HCT116 (cell line): ENCODE data around the gene PFKFB3. TPM values are rescaled to one million over a fixed set of nuclear protein-coding genes. Genes with fewer than 3 reads are reported as not detected.

Source experiments
- ATAC-seq: fragments of 200-7000 bp; cut with Tn5 transposase; 2 replicates; pipeline ENCODE4 v1.9.1; 2020; ENCODE audit warnings: mild to moderate bottlenecking, moderate library complexity
- BruUV-seq: library from RNA; stranded (reverse); fragments of 400-500 nt; replicated peaks from 2 replicates; lab custom pipeline; 2021; lab: Mats Ljungman, UMichigan
- CTCF ChIA-PET: fragments of 300-600 bp; sonication (Branson Sonifier 250); formaldehyde crosslinking; loops from one replicate; lab custom pipeline; 2021; ENCODE audit warnings: antibody characterized with exemption; lab: Charles Lee
- POLR2A ChIA-PET: fragments of 300-600, 350-600 bp; sonication (Branson Sonifier 250); formaldehyde crosslinking; loops from one replicate; lab custom pipeline; 2021; ENCODE audit warnings: antibody characterized with exemption; lab: Charles Lee
- RAD21 ChIA-PET, 2 experiments: fragments of 300-600 bp; sonication (Branson Sonifier 250); formaldehyde crosslinking; loops; one replicate each; lab custom pipeline; 2023; ENCODE audit warnings: low total read pairs in 2 of 2; ENCODE audit not compliant: uncharacterized antibody in 2 of 2, unreplicated experiment in 2 of 2, low non-redundant PET in 1 of 2; lab: Charles Lee
- DNase-seq: peaks from one replicate; pipeline ENCODE4 v3.0.0-alpha.2; 2010; ENCODE audit warnings: low read depth, low spot score
- H2AFZ ChIP-seq: fragments of 200-600 bp; shearing (Covaris generic), sonication (generic); 2 replicates; pipeline ENCODE4 v1.6.1; 2017; ENCODE audit warnings: low read depth, mixed run types, mixed read lengths, antibody characterized with exemption, low read length; ENCODE audit not compliant: poor library complexity, severe bottlenecking
- H3K27ac ChIP-seq: 2 replicates; pipeline ENCODE4 v1.5.1; 2012; ENCODE audit warnings: low read depth, low read length
- H3K27me3 ChIP-seq: fragments of 200-600 bp; sonication (generic); 2 replicates; pipeline ENCODE4 v1.6.1; 2016; ENCODE audit warnings: mixed run types, low read length, mixed read lengths; ENCODE audit not compliant: insufficient read depth
- H3K36me3 ChIP-seq, 2 experiments: fragments of 200-500 bp in 1 of 2; fragments of 200-600 bp in 1 of 2; sonication (Bioruptor generic) in 1 of 2; sonication (generic) in 1 of 2; 2 replicates each; pipeline versions ENCODE4 v1.5.1 to v1.6.1; 2014 to 2016; ENCODE audit warnings: low read length in 2 of 2, inconsistent platforms in 1 of 2, mixed read lengths in 1 of 2, mixed run types in 1 of 2; ENCODE audit not compliant: insufficient read depth in 2 of 2, control insufficient read depth in 1 of 2
- H3K4me1 ChIP-seq, 2 experiments: fragments of 200-600 bp in 1 of 2; sonication (generic) in 1 of 2; 2 replicates each; pipeline versions ENCODE4 v1.5.1 to v1.6.1; 2012 to 2017; ENCODE audit warnings: low read length in 2 of 2, inconsistent platforms in 1 of 2, mild to moderate bottlenecking in 1 of 2, mixed read lengths in 1 of 2, mixed run types in 1 of 2, moderate library complexity in 1 of 2; ENCODE audit not compliant: insufficient read depth in 2 of 2, control insufficient read depth in 1 of 2
- H3K4me2 ChIP-seq: fragments of 200-600 bp; sonication (generic); 2 replicates; pipeline ENCODE4 v1.6.1; 2017; ENCODE audit warnings: mixed run types, low read length, mixed read lengths
- H3K4me3 ChIP-seq, 2 experiments: fragments of 200-600 bp in 1 of 2; sonication (generic) in 1 of 2; replicated peaks in 1 of 2; 2 replicates each; pipeline ENCODE4 v1.5.1; 2011 to 2016; ENCODE audit warnings: low read length in 2 of 2, control low read depth in 1 of 2, low read depth in 1 of 2, mild to moderate bottlenecking in 1 of 2, mixed read lengths in 1 of 2, mixed run types in 1 of 2
- H3K79me2 ChIP-seq: fragments of 200-600 bp; sonication (generic); 2 replicates; pipeline ENCODE4 v1.6.1; 2017; ENCODE audit warnings: mild to moderate bottlenecking, mixed run types, low read length, moderate library complexity, mixed read lengths; ENCODE audit not compliant: insufficient read depth
- H3K9ac ChIP-seq: fragments of 200-600 bp; sonication (generic); 2 replicates; pipeline ENCODE4 v1.6.1; 2016; ENCODE audit warnings: low read length, mixed read lengths
- H3K9me2 ChIP-seq: fragments of 200-600 bp; sonication (generic), shearing (Covaris generic); 2 replicates; pipeline ENCODE4 v1.6.1; 2017; ENCODE audit warnings: mixed run types, mild to moderate bottlenecking, moderate library complexity; ENCODE audit not compliant: insufficient read depth
- H3K9me3 ChIP-seq, 2 experiments: fragments of 200-500 bp in 1 of 2; fragments of 200-600 bp in 1 of 2; sonication (Bioruptor generic) in 1 of 2; sonication (generic) in 1 of 2; 2 replicates each; pipeline ENCODE4 v1.6.1; 2014 to 2017; ENCODE audit warnings: low read length in 2 of 2, mixed read lengths in 2 of 2, inconsistent platforms in 1 of 2, low read depth in 1 of 2, mild to moderate bottlenecking in 1 of 2, mixed run types in 1 of 2, moderate library complexity in 1 of 2; ENCODE audit not compliant: control insufficient read depth in 1 of 2, insufficient read depth in 1 of 2
- H4K20me1 ChIP-seq: fragments of 200-600 bp; sonication (generic), shearing (Covaris generic); 2 replicates; pipeline ENCODE4 v1.6.1; 2017; ENCODE audit warnings: mixed run types, mild to moderate bottlenecking, moderate library complexity; ENCODE audit not compliant: insufficient read depth
- ATF3 ChIP-seq: IDR thresholded peaks from 2 replicates; pipeline ENCODE4 v1.6.1; 2012
- CBX3 ChIP-seq: IDR thresholded peaks from 2 replicates; pipeline ENCODE4 v1.6.1; 2012; ENCODE audit warnings: low read depth
- EGR1 ChIP-seq: IDR thresholded peaks from 2 replicates; pipeline ENCODE4 v1.6.1; 2012; ENCODE audit warnings: low read depth
- JUND ChIP-seq: IDR thresholded peaks from 2 replicates; pipeline ENCODE4 v1.6.1; 2012
- POLR2A ChIP-seq: IDR thresholded peaks from 2 replicates; pipeline ENCODE4 v1.7.0; 2011; ENCODE audit warnings: borderline replicate concordance; ENCODE audit not compliant: insufficient read depth, insufficient read length; ENCODE audit errors: extremely low read depth
- RAD21 ChIP-seq: IDR thresholded peaks from 2 replicates; pipeline ENCODE4 v1.6.1; 2012; ENCODE audit warnings: low read depth, mild to moderate bottlenecking
- SIN3A ChIP-seq: IDR thresholded peaks from 2 replicates; pipeline ENCODE4 v1.6.1; 2012; ENCODE audit warnings: low read depth
- SP1 ChIP-seq: IDR thresholded peaks from 2 replicates; pipeline ENCODE4 v1.6.1; 2012; ENCODE audit warnings: low read depth
- YY1 ChIP-seq: IDR thresholded peaks from 2 replicates; pipeline ENCODE4 v1.6.1; 2011; ENCODE audit warnings: low read length, low read depth, moderate library complexity, mild to moderate bottlenecking; ENCODE audit not compliant: insufficient replicate concordance; ENCODE audit errors: extremely low read depth
- ZBTB33 ChIP-seq: IDR thresholded peaks from 2 replicates; pipeline ENCODE4 v1.6.1; 2011; ENCODE audit warnings: mild to moderate bottlenecking, low read length, moderate library complexity; ENCODE audit not compliant: insufficient replicate concordance; ENCODE audit errors: extremely low read depth
- ZFX ChIP-seq: fragments of 450-650 bp; IDR thresholded peaks from 2 replicates; pipeline ENCODE4 v1.6.1; 2017
- intact Hi-C: fragments of 100-400 bp; cut with micrococcal nuclease; formaldehyde crosslinking; loops from 2 replicates; pipeline ENCODE4 v1.10.0; 2022
- total RNA-seq: library from RNA; stranded (reverse); gene quantifications from one replicate; pipeline ENCODE4 v1.2.1, GENCODE V29; 2021; ENCODE audit not compliant: unreplicated experiment
- TF ChIP-seq, protein P1 (sequence below): IDR thresholded peaks from 2 replicates; pipeline ENCODE4 v1.6.1; 2012; ENCODE audit warnings: low read depth
- TF ChIP-seq, protein P2 (sequence below): IDR thresholded peaks from 2 replicates; pipeline ENCODE4 v1.6.1; 2012

The PFKFB3 gene
- total RNA-seq, 1 experiment from 2014 or later = 50.8 TPM

- H3K79me2 ChIP-seq = no peaks in the 10 kb centered on the region
- RAD21 ChIA-PET = no interaction called here
- CTCF ChIA-PET = no interaction called here
- no peak overlapping the region for H3K9ac ChIP-seq
- ATAC-seq (no peak), DNase-seq (no peak)
- H3K27me3 ChIP-seq = no peaks in the 10 kb centered on the region
- TF ChIP-seq ZBTB33 (no peak), RAD21 (no peak), SP1 (no peak), ZFX (no peak)
- H4K20me1 ChIP-seq = no peaks in the 10 kb centered on the region
- H3K27ac ChIP-seq = no peak overlapping the region
- H2AFZ ChIP-seq = no peak overlapping the region
- H3K4me1 ChIP-seq = peaks cover 7 to 16% of the 10 kb centered on the region in 2 experiments
- no peak overlapping the region for H3K4me3 ChIP-seq
- H3K4me2 ChIP-seq = no peak overlapping the region
- no peaks in the 10 kb centered on the region for H3K9me2 ChIP-seq
- POLR2A ChIA-PET = no interaction called here
- intact Hi-C loops = no loop called here
- no peaks in the 10 kb centered on the region for H3K36me3 ChIP-seq
- BruUV-seq = no TSS peak
- no peaks in the 10 kb centered on the region for H3K9me3 ChIP-seq
These were observed 39.4 kb downstream of the PFKFB3 start for GRCh38 chr10:6242089-6242488.

- no TSS peak for BruUV-seq
- H3K9ac ChIP-seq = no peak overlapping the region
- CTCF ChIA-PET = interaction anchor here (1.2 kb wide), 1 partner anchor 42 kb away, joined by 3 read pairs; the partner anchor contains the start of gene PFKFB3
- H3K27me3 ChIP-seq = no peaks in the 10 kb centered on the region
- H3K9me3 ChIP-seq = no peaks in the 10 kb centered on the region
- H3K4me2 ChIP-seq = no peak overlapping the region
- no peaks in the 10 kb centered on the region for H3K79me2 ChIP-seq
- TF ChIP-seq SIN3A (no peak), EGR1 (no peak), POLR2A (no peak), YY1 (no peak), ZBTB33 (no peak), CBX3 (no peak), ATF3 (no peak), ZFX (no peak), JUND (no peak)
- TF ChIP-seq, protein P1, sequence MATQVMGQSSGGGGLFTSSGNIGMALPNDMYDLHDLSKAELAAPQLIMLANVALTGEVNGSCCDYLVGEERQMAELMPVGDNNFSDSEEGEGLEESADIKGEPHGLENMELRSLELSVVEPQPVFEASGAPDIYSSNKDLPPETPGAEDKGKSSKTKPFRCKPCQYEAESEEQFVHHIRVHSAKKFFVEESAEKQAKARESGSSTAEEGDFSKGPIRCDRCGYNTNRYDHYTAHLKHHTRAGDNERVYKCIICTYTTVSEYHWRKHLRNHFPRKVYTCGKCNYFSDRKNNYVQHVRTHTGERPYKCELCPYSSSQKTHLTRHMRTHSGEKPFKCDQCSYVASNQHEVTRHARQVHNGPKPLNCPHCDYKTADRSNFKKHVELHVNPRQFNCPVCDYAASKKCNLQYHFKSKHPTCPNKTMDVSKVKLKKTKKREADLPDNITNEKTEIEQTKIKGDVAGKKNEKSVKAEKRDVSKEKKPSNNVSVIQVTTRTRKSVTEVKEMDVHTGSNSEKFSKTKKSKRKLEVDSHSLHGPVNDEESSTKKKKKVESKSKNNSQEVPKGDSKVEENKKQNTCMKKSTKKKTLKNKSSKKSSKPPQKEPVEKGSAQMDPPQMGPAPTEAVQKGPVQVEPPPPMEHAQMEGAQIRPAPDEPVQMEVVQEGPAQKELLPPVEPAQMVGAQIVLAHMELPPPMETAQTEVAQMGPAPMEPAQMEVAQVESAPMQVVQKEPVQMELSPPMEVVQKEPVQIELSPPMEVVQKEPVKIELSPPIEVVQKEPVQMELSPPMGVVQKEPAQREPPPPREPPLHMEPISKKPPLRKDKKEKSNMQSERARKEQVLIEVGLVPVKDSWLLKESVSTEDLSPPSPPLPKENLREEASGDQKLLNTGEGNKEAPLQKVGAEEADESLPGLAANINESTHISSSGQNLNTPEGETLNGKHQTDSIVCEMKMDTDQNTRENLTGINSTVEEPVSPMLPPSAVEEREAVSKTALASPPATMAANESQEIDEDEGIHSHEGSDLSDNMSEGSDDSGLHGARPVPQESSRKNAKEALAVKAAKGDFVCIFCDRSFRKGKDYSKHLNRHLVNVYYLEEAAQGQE = no peak
- TF ChIP-seq, protein P2, sequence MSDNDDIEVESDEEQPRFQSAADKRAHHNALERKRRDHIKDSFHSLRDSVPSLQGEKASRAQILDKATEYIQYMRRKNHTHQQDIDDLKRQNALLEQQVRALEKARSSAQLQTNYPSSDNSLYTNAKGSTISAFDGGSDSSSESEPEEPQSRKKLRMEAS = no peak
- TF ChIP-seq, all 23 proteins: peak for 0
- no peak overlapping the region for H2AFZ ChIP-seq
- H3K9me2 ChIP-seq = no peaks in the 10 kb centered on the region
- no peak for DNase-seq
- H4K20me1 ChIP-seq = no peaks in the 10 kb centered on the region
- no peak overlapping the region for H3K27ac ChIP-seq
- no peak overlapping the region for H3K4me3 ChIP-seq
- no peaks in the 10 kb centered on the region for H3K36me3 ChIP-seq
- intact Hi-C loops = no loop called here
- ChIA-PET RAD21 (interaction anchor here in 1 of 2 experiments (1.7 kb wide), 1 partner anchor 157 kb away, joined by 4 read pairs; no protein-coding TSS in a partner anchor), POLR2A (no interaction called here)
- no peak for ATAC-seq
- H3K4me1 ChIP-seq = peaks cover 3 to 5% of the 10 kb centered on the region in 2 experiments
These were observed 41.8 kb downstream of the PFKFB3 start for GRCh38 chr10:6244510-6244909.
